Stomach (tissue), 9 donors: Measurements from ENCODE around the gene DNAJC6. TPM values are rescaled to one million over a fixed set of nuclear protein-coding genes. Genes with fewer than 3 reads are reported as not detected.

ENCODE experiments used
- DNase-seq, 2 donors: peaks; one replicate each; pipeline versions ENCODE4 v3.0.0 to v3.0.0-alpha.2; 2013 to 2019
- H3K27ac ChIP-seq, 5 donors: fragments of 200-600 bp in 4 of 5; sonication (generic) in 4 of 5; one replicate each; pipeline ENCODE4 v1.5.1; 2013 to 2019; ENCODE audit warnings: mild to moderate bottlenecking in 1 of 5, moderate library complexity in 1 of 5
- H3K27me3 ChIP-seq, 3 donors: fragments of 200-600 bp; sonication (generic); one replicate each; pipeline ENCODE4 v1.5.1; 2017 to 2019; ENCODE audit warnings: mixed run types in 1 of 3
- H3K36me3 ChIP-seq, 4 donors: fragments of 200-600 bp; sonication (generic); 1 replicate in 3 of 4; 2 replicates in 1 of 4; pipeline ENCODE4 v1.5.1; 2016 to 2019
- H3K4me1 ChIP-seq, 4 donors: fragments of 200-600 bp; sonication (generic); one replicate each; pipeline ENCODE4 v1.5.1; 2016 to 2019
- H3K4me3 ChIP-seq, 4 donors: fragments of 200-600 bp; sonication (generic) in 3 of 4; one replicate each; pipeline ENCODE4 v1.5.1; 2016 to 2019; ENCODE audit warnings: mild to moderate bottlenecking in 1 of 4
- H3K9me3 ChIP-seq, 4 donors: fragments of 200-600 bp; sonication (generic); one replicate each; pipeline ENCODE4 v1.5.1; 2016 to 2019
- EP300 ChIP-seq: sonication (generic); formaldehyde crosslinking; IDR thresholded peaks from one replicate; pipeline ENCODE4 v1.6.1; 2017; ENCODE audit warnings: antibody characterized with exemption
- POLR2A ChIP-seq, 4 donors: fragments of 450-650 bp; IDR thresholded peaks; one replicate each; pipeline ENCODE4 v1.6.1; 2016; ENCODE audit warnings: antibody characterized with exemption in 4 of 4, control low read depth in 2 of 4, mild to moderate bottlenecking in 1 of 4, moderate library complexity in 1 of 4
- POLR2AphosphoS5 ChIP-seq, 3 donors: sonication (generic); formaldehyde crosslinking; IDR thresholded peaks; one replicate each; pipeline ENCODE4 v1.6.1; 2016; ENCODE audit warnings: antibody characterized with exemption in 3 of 3
- WGBS, 5 donors: extraction: QIAGEN DNeasy Blood & Tissue Kit in 3 of 5; methylation state at CpG; one replicate each; pipeline versions ENCODE4 v1.1.5 to v1.1.7; 2013 to 2018; 5-methylcytosine and 5-hydroxymethylcytosine counted together
- intact Hi-C: fragments of 100-400 bp; cut with DNase I; formaldehyde crosslinking; loops from one replicate; pipeline ENCODE4 v1.15.1; 2023; ENCODE audit warnings: low total_unique reads
- polyA plus RNA-seq, 3 donors: library from polyadenylated mRNA; stranded (reverse); fragments of 200-250 nt; gene quantifications; one replicate each; pipeline ENCODE4 v1.2.3, GENCODE V29; 2013
- total RNA-seq, 5 donors: library from RNA; depleted of rRNA; stranded (reverse); fragments of >200 nt; gene quantifications; one replicate each; pipeline versions ENCODE4 v1.1.0 to v1.2.3, GENCODE V29; 2014 to 2016
- TF ChIP-seq, protein P1 (sequence below), 7 experiments: fragments of 450-650 bp in 4 of 7; fragments of 200-600 bp in 3 of 7; sonication (generic) in 3 of 7; IDR thresholded peaks; one replicate each; pipeline ENCODE4 v1.5.1; 2016 to 2019; ENCODE audit warnings: antibody characterized with exemption in 7 of 7, control low read depth in 2 of 7, mild to moderate bottlenecking in 1 of 7
- donor health status: healthy with polysubstance abuse.
- donor health status: Bipolar disorder and iron deficiency.
- donor health status: healthy.

Gene DNAJC6
- total and polyA plus RNA-seq, 8 donors: under 0.01 to 7.5 (median 0.68) TPM; not detected in 1

DNA sequence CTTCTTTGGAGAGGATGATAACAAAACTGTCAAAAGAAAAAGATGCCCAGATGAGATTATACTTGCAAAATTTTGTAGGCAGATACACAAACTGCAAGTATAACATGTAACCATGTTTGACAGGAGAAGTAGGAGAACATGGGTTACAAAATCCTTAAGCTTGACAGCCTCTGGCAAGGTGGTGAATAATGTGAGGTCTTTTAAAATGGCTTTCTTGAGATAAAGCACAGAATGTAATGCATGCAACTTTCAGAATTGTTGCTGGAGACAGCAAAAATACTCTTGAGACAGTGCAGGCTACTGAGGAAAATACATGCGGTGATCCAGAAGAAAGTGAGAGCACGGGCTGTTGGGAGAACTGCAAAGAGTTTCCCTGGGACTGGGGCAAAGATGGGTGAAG lies 24.7 kb downstream of the DNAJC6 start:
- intact Hi-C loops: no loop called here
- Histone ChIP-seq H3K27ac (no peak overlapping the region), H3K4me1 (no peaks in the 10 kb centered on the region), H3K9me3 (no peaks in the 10 kb centered on the region), H3K36me3 (no peaks in the 10 kb centered on the region), H3K4me3 (no peak overlapping the region), H3K27me3 (no peaks in the 10 kb centered on the region)
- no peak for DNase-seq
- TF ChIP-seq POLR2AphosphoS5 (IDR thresholded peaks at IDR 0.05): no peak
- TF ChIP-seq EP300: no peak
- TF ChIP-seq, protein P1, sequence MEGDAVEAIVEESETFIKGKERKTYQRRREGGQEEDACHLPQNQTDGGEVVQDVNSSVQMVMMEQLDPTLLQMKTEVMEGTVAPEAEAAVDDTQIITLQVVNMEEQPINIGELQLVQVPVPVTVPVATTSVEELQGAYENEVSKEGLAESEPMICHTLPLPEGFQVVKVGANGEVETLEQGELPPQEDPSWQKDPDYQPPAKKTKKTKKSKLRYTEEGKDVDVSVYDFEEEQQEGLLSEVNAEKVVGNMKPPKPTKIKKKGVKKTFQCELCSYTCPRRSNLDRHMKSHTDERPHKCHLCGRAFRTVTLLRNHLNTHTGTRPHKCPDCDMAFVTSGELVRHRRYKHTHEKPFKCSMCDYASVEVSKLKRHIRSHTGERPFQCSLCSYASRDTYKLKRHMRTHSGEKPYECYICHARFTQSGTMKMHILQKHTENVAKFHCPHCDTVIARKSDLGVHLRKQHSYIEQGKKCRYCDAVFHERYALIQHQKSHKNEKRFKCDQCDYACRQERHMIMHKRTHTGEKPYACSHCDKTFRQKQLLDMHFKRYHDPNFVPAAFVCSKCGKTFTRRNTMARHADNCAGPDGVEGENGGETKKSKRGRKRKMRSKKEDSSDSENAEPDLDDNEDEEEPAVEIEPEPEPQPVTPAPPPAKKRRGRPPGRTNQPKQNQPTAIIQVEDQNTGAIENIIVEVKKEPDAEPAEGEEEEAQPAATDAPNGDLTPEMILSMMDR (IDR thresholded peaks at IDR 0.05): no peak
- TF ChIP-seq POLR2A (IDR thresholded peaks at IDR 0.05): no peak
- WGBS, 5 donors: 79 to 100% (median 88%) methylated on average over 2 of the region's 2 CpGs

DNA sequence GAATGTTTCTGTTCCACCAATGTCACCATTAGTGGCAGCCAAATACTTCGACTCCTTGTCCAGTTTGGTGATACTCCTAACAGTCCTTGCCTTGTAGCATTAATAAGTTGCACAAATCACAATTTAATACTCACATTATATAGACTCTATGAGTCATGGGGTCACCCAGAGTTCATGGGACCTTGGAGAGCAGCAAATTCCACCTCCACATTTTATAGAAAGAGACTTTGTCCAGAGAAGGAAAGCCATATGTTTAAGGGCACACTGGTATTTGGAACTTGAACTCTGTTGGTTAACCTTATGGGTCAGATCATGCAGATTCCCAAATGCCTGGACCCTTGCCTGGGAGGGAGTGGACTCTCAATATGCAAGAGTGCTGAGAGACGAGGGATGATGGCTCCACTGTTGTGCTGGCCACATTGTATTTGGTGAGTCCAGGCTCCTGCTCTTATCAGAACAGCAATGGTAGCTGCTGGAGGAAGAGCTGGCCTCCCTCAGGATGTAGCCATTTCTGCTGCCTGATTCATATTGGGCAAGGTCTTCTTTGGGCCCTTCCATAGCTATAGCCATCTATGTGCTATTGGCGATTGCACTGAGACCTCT lies 30.6 kb downstream of the DNAJC6 start:
- intact Hi-C loops: no loop called here
- peak in 1 of 2 donors; percentile 39 for DNase-seq
- H3K27me3 ChIP-seq: no peaks in the 10 kb centered on the region
- no peak overlapping the region for H3K27ac ChIP-seq
- no peaks in the 10 kb centered on the region for H3K36me3 ChIP-seq
- H3K4me3 ChIP-seq: no peak overlapping the region
- no peaks in the 10 kb centered on the region for H3K4me1 ChIP-seq
- TF ChIP-seq, protein P1 (IDR thresholded peaks at IDR 0.05): no peak
- TF ChIP-seq POLR2A (IDR thresholded peaks at IDR 0.05) (no peak), POLR2AphosphoS5 (IDR thresholded peaks at IDR 0.05) (no peak), EP300 (no peak)
- WGBS, 5 donors: 78 to 90% (median 85%) methylated on average over 3 of the region's 3 CpGs
- H3K9me3 ChIP-seq: no peaks in the 10 kb centered on the region

DNA sequence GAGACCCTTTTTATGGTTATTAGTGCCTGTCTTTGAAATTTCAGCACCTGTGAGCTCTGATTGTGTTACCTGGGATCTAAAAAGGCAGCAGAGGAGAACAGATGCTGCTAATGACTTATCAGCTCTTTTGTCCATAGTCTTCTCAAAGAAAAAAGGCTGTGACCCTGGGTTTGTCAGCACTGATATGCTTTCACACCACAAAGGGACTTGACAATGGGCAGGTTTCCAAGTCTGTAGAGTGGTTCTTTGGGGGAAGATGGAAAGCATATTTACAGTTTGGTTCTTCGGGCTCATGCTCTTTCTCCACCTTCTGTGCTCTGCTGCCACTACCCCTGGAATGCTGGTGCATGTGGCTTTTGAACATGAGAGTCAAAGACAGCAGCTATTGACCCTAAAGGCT lies 32.0 kb downstream of the DNAJC6 start:
- no peak overlapping the region for H3K27ac ChIP-seq
- H3K36me3 ChIP-seq: no peaks in the 10 kb centered on the region
- WGBS, 5 donors: 59 to 79% (median 68%) methylated on average over 1 of the region's 1 CpG
- H3K4me1 ChIP-seq: no peaks in the 10 kb centered on the region
- no peaks in the 10 kb centered on the region for H3K27me3 ChIP-seq
- TF ChIP-seq, protein P1 (IDR thresholded peaks at IDR 0.05): no peak
- no peak for TF ChIP-seq POLR2A (IDR thresholded peaks at IDR 0.05)
- TF ChIP-seq EP300: no peak
- no peak for TF ChIP-seq POLR2AphosphoS5 (IDR thresholded peaks at IDR 0.05)
- no peaks in the 10 kb centered on the region for H3K9me3 ChIP-seq
- DNase-seq: no peak
- H3K4me3 ChIP-seq: no peak overlapping the region
- intact Hi-C loops: no loop called here

DNA sequence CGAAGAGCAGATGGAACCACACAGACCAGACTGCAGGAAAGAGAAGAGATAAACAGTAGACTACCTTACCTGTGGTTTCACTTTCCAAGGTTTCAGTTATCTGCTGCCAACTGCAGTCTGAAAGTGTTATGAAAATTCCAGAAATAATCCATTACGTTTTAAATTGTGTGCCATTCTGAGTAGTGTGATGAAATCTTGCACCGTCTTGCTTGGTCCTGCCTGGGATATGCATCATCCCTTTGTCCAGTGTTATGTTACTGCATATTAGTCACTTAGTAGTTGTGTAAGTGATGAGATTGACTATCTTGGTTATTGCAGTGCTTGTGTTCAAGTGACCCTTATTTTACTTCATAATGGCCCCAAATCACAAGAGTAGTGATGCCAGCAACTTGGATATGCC lies 33.9 kb downstream of the DNAJC6 start:
- Histone ChIP-seq H3K36me3 (no peaks in the 10 kb centered on the region), H3K4me3 (no peak overlapping the region), H3K27ac (no peak overlapping the region), H3K9me3 (no peaks in the 10 kb centered on the region), H3K27me3 (no peaks in the 10 kb centered on the region), H3K4me1 (no peaks in the 10 kb centered on the region)
- DNase-seq: no peak
- intact Hi-C loops: no loop called here
- TF ChIP-seq, protein P1 (IDR thresholded peaks at IDR 0.05): no peak
- TF ChIP-seq POLR2AphosphoS5 (IDR thresholded peaks at IDR 0.05) (no peak), POLR2A (IDR thresholded peaks at IDR 0.05) (no peak), EP300 (no peak)
- 80 to 88% (median 83%) methylated on average over 3 of the region's 3 CpGs for WGBS, 5 donors
